Hematopoietic multipotent progenitor cell treated with erythropoietin and hydrocortisone succinate and interleukin-3 and kit ligand, for 8 days (in vitro differentiated cells): ENCODE results near the gene STOX1.
A peak's percentile ranks its signal among the peaks of the same experiment; 100 is the strongest.
"Not testable (repeated sequence)": the region's sequence is repeated elsewhere in the genome, so short reads cannot be mapped to it uniquely, and the experiment has no call there.

Experiments used
- DNase-seq: peaks from one replicate; pipeline ENCODE4 v3.0.0-alpha.2; 2015

The STOX1 gene

GRCh38 chr10:68826764-68827591 is at the start of gene STOX1:
STOX1 (plus strand) TSS chr10:68827531; CDS start chr10:68827624, 93 bp downstream.
- peak; percentile 66 for DNase-seq

- DNase-seq, result no peak
These were observed 45.4 kb upstream of the STOX1 start for GRCh38 chr10:68781613-68782574.

- DNase-seq, result no peak
These were observed 42.9 kb upstream of the STOX1 start for GRCh38 chr10:68784476-68784875.

GRCh38 chr10:68787813-68788212 is 39.5 kb upstream of the STOX1 start:
- DNase-seq, result no peak

GRCh38 chr10:68790476-68790875 is 36.9 kb upstream of the STOX1 start:
- no peak for DNase-seq

GRCh38 chr10:68792115-68792514 is 35.2 kb upstream of the STOX1 start:
- DNase-seq, result no peak

GRCh38 chr10:68795886-68796532 is 31.3 kb upstream of the STOX1 start:
- no peak for DNase-seq

- no peak for DNase-seq
These were observed 30.7 kb upstream of the STOX1 start for GRCh38 chr10:68796605-68797004.

GRCh38 chr10:68800211-68800610 is 27.1 kb upstream of the STOX1 start:
- DNase-seq, result no peak

- no peak for DNase-seq
These were observed 22.6 kb upstream of the STOX1 start for GRCh38 chr10:68804692-68805091.

- not testable (repeated sequence) for DNase-seq
These were observed 16.5 kb upstream of the STOX1 start for GRCh38 chr10:68810830-68811229.

GRCh38 chr10:68811314-68812009 is 15.9 kb upstream of the STOX1 start:
- peak; percentile 46 for DNase-seq

- DNase-seq, result no peak
These were observed 14.9 kb upstream of the STOX1 start for GRCh38 chr10:68812420-68812819.

- DNase-seq, result no peak
These were observed 13.8 kb upstream of the STOX1 start for GRCh38 chr10:68813559-68813958.

GRCh38 chr10:68816796-68817412 is 10.4 kb upstream of the STOX1 start:
- no peak for DNase-seq

- not testable (repeated sequence) for DNase-seq
These were observed 7.0 kb upstream of the STOX1 start for GRCh38 chr10:68820359-68820758.

GRCh38 chr10:68822626-68823025 is 4.7 kb upstream of the STOX1 start:
- DNase-seq, result not testable (repeated sequence)

GRCh38 chr10:68827592-68827959 is 245 bp downstream of the STOX1 start:
- not testable (repeated sequence) for DNase-seq

- peak; percentile 10 for DNase-seq
These were observed 811 bp downstream of the STOX1 start for GRCh38 chr10:68828083-68828601.

GRCh38 chr10:68828833-68829232 is 1.5 kb downstream of the STOX1 start:
- DNase-seq, result no peak

- no peak for DNase-seq
These were observed 2.2 kb downstream of the STOX1 start for GRCh38 chr10:68829521-68829920.

GRCh38 chr10:68829952-68830351 is 2.6 kb downstream of the STOX1 start:
- no peak for DNase-seq
